Activated naive CD4-positive, alpha-beta T cell treated with anti-CD3 and anti-CD28 coated beads, Interleukin-2, amount 50 U/mL, for 72 hours (primary cell): ENCODE measurements around the gene C19orf53. TPM values are rescaled to one million over a fixed set of nuclear protein-coding genes. Genes with fewer than 3 reads are reported as not detected.

Experiments used
- ATAC-seq, 2 donors: fragments of 150-1000 bp; cut with Tn5 transposase; 2 replicates each; pipeline ENCODE4 v1.10.0; 2021; ENCODE audit warnings: mild to moderate bottlenecking in 2 of 2, moderate library complexity in 2 of 2
- DNase-seq, 2 donors: peaks; one replicate each; pipeline ENCODE4 v3.0.0; 2021 to 2022; ENCODE audit warnings: low spot score in 2 of 2
- H3K27ac Mint-ChIP-seq, 2 donors: one replicate each; pipeline ENCODE4 v1.8.0; 2022; ENCODE audit warnings: mild to moderate bottlenecking in 2 of 2, mixed read lengths in 2 of 2
- H3K36me3 Mint-ChIP-seq, 2 donors: one replicate each; pipeline ENCODE4 v1.8.0; 2022; ENCODE audit warnings: mixed read lengths in 2 of 2
- H3K9me3 Mint-ChIP-seq, 2 donors: one replicate each; pipeline ENCODE4 v1.8.0; 2022; ENCODE audit warnings: mixed read lengths in 2 of 2
- total RNA-seq, 2 donors: library from RNA; stranded (reverse); gene quantifications; one replicate each; pipeline ENCODE4 v1.2.3, GENCODE V29; 2022

C19orf53 gene
- total RNA-seq, 2 donors from 2014 or later: 92.3 to 134 TPM

- Mint-ChIP-seq H3K9me3 (no peaks in the 10 kb centered on the region), H3K27ac (no peak overlapping the region), H3K36me3 (no peaks in the 10 kb centered on the region)
- DNase-seq (no peak), ATAC-seq (peak in 1 of 2 donors; percentile 31)
Observed at GRCh38 chr19:13804830-13805683, 30.8 kb downstream of the C19orf53 start.

GRCh38 chr19:13806728-13807127 lies 32.5 kb downstream of the C19orf53 start:
- H3K36me3 Mint-ChIP-seq: no peaks in the 10 kb centered on the region
- H3K27ac Mint-ChIP-seq: no peak overlapping the region
- no peak for ATAC-seq
- H3K9me3 Mint-ChIP-seq: no peaks in the 10 kb centered on the region
- no peak for DNase-seq

GRCh38 chr19:13807421-13808021 lies 33.3 kb downstream of the C19orf53 start:
- H3K27ac Mint-ChIP-seq: no peak overlapping the region
- no peak for ATAC-seq
- no peaks in the 10 kb centered on the region for H3K36me3 Mint-ChIP-seq
- no peak for DNase-seq
- H3K9me3 Mint-ChIP-seq: no peaks in the 10 kb centered on the region

- ATAC-seq: no peak
- DNase-seq: no peak
Observed at GRCh38 chr19:13808856-13809255, 34.6 kb downstream of the C19orf53 start.

GRCh38 chr19:13812544-13812943 lies 38.3 kb downstream of the C19orf53 start:
- no peaks in the 10 kb centered on the region for H3K9me3 Mint-ChIP-seq

More at GRCh38 chr19:13808856-13809255, 34.6 kb downstream of the C19orf53 start:
- no peak overlapping the region for H3K27ac Mint-ChIP-seq
- no peaks in the 10 kb centered on the region for H3K9me3 Mint-ChIP-seq
- H3K36me3 Mint-ChIP-seq: no peaks in the 10 kb centered on the region

GRCh38 chr19:13813147-13813546 lies 38.9 kb downstream of the C19orf53 start:
- no peak for DNase-seq
- H3K27ac Mint-ChIP-seq: no peak overlapping the region
- H3K36me3 Mint-ChIP-seq: no peaks in the 10 kb centered on the region
- no peak for ATAC-seq
- no peaks in the 10 kb centered on the region for H3K9me3 Mint-ChIP-seq

More at GRCh38 chr19:13812544-13812943, 38.3 kb downstream of the C19orf53 start:
- DNase-seq (no peak), ATAC-seq (no peak)
- Mint-ChIP-seq H3K36me3 (no peaks in the 10 kb centered on the region), H3K27ac (no peak overlapping the region)

GRCh38 chr19:13814550-13814949 lies 40.3 kb downstream of the C19orf53 start:
- DNase-seq (no peak), ATAC-seq (no peak)
- Mint-ChIP-seq H3K9me3 (no peaks in the 10 kb centered on the region), H3K27ac (no peak overlapping the region), H3K36me3 (no peaks in the 10 kb centered on the region)

GRCh38 chr19:13817018-13817614 lies 42.9 kb downstream of the C19orf53 start:
- ATAC-seq (peak; percentile 73 to 75), DNase-seq (no peak)
- Mint-ChIP-seq H3K27ac (peak overlapping the region; percentile 51 to 54), H3K9me3 (no peaks in the 10 kb centered on the region), H3K36me3 (no peaks in the 10 kb centered on the region)

- H3K36me3 Mint-ChIP-seq: no peaks in the 10 kb centered on the region
- peak overlapping the region in 1 of 2 donors; percentile 54 for H3K27ac Mint-ChIP-seq
- DNase-seq (no peak), ATAC-seq (peak; percentile 83 to 84)
- no peaks in the 10 kb centered on the region for H3K9me3 Mint-ChIP-seq
Observed at GRCh38 chr19:13817615-13818371, 43.5 kb downstream of the C19orf53 start.

- no peak overlapping the region for H3K27ac Mint-ChIP-seq
- DNase-seq (no peak), ATAC-seq (no peak)
- no peaks in the 10 kb centered on the region for H3K9me3 Mint-ChIP-seq
- H3K36me3 Mint-ChIP-seq: no peaks in the 10 kb centered on the region
Observed at GRCh38 chr19:13819238-13819637, 45.0 kb downstream of the C19orf53 start.

GRCh38 chr19:13821292-13821691 lies 47.0 kb downstream of the C19orf53 start:
- Mint-ChIP-seq H3K9me3 (no peaks in the 10 kb centered on the region), H3K27ac (no peak overlapping the region), H3K36me3 (peaks cover 0 to 5% of the 10 kb centered on the region in 2 donors)
- no peak for DNase-seq
- no peak for ATAC-seq

- H3K36me3 Mint-ChIP-seq: peaks cover 0 to 5% of the 10 kb centered on the region in 2 donors
- DNase-seq (no peak), ATAC-seq (no peak)
- H3K27ac Mint-ChIP-seq: no peak overlapping the region
- no peaks in the 10 kb centered on the region for H3K9me3 Mint-ChIP-seq
Observed at GRCh38 chr19:13823256-13823655, 49.0 kb downstream of the C19orf53 start.

- no peak overlapping the region for H3K27ac Mint-ChIP-seq
- peaks cover 0 to 5% of the 10 kb centered on the region in 2 donors for H3K36me3 Mint-ChIP-seq
- no peak for ATAC-seq
- no peaks in the 10 kb centered on the region for H3K9me3 Mint-ChIP-seq
- no peak for DNase-seq
Observed at GRCh38 chr19:13823901-13824300, 49.6 kb downstream of the C19orf53 start.

- peaks cover 0 to 5% of the 10 kb centered on the region in 2 donors for H3K36me3 Mint-ChIP-seq
- ATAC-seq: no peak
- no peaks in the 10 kb centered on the region for H3K9me3 Mint-ChIP-seq
Observed at GRCh38 chr19:13824703-13825102, 50.4 kb downstream of the C19orf53 start.

GRCh38 chr19:13825489-13826441 lies 51.5 kb downstream of the C19orf53 start:
- DNase-seq (no peak), ATAC-seq (peak; percentile 38)
- H3K36me3 Mint-ChIP-seq: peaks cover 0 to 5% of the 10 kb centered on the region in 2 donors
- no peaks in the 10 kb centered on the region for H3K9me3 Mint-ChIP-seq
- H3K27ac Mint-ChIP-seq: no peak overlapping the region

More at GRCh38 chr19:13824703-13825102, 50.4 kb downstream of the C19orf53 start:
- H3K27ac Mint-ChIP-seq: no peak overlapping the region
- DNase-seq: no peak
